ENCODE results near the gene DEPP1.

DNA sequence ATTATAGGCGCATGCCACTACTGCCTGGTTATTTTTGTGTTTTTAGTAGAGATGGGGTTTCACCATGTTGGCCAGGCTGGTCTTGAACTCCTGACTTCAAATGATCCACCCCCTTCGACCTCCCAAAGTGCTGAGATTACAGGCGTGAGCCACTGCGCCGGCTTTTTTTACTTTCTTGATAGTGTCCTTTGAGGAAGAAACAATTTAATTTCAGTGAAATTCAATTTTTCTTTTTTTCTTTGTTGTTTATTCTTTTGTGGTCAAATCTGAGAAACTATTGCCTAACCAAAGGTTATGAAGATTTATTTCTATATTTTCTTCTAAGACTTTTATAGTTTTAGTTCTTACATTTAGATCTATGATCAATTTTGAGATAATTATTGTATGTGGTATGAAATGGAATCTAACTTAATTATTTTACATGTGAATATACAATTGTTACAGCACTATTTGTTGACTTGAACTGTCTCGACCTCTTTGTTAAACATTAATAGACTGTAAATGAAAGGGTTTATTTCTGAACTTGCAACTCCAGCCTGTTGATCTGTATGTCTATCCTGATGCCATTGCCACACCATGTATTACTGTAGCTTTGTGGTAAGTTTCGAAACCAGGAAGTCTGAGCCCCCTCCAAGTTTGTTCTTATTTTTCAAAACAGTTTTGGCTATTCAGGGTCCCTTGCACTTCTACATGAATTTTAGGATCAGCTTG lies 38.8 kb downstream of the DEPP1 start:
- TF ChIP-seq, protein P1, sequence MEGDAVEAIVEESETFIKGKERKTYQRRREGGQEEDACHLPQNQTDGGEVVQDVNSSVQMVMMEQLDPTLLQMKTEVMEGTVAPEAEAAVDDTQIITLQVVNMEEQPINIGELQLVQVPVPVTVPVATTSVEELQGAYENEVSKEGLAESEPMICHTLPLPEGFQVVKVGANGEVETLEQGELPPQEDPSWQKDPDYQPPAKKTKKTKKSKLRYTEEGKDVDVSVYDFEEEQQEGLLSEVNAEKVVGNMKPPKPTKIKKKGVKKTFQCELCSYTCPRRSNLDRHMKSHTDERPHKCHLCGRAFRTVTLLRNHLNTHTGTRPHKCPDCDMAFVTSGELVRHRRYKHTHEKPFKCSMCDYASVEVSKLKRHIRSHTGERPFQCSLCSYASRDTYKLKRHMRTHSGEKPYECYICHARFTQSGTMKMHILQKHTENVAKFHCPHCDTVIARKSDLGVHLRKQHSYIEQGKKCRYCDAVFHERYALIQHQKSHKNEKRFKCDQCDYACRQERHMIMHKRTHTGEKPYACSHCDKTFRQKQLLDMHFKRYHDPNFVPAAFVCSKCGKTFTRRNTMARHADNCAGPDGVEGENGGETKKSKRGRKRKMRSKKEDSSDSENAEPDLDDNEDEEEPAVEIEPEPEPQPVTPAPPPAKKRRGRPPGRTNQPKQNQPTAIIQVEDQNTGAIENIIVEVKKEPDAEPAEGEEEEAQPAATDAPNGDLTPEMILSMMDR (IDR thresholded peaks at IDR 0.05; ENCODE audit: low read depth, low read length, poor library complexity, severe bottlenecking) = no peak
- TF ChIP-seq EZH2phosphoT487 (IDR thresholded peaks at IDR 0.05; ENCODE audit: borderline replicate concordance, low read length) = no peak
